DMS153 treated with DMSO at 0.1 percent for 48 hours (cell line): ENCODE data around the gene RCSD1.

Source experiments
- DNase-seq: peaks from one replicate; lab custom pipeline; 2025; ENCODE audit not compliant: unreplicated experiment; lab: John Stamatoyannopoulos, UW

Gene RCSD1

GRCh38 chr1:167683641-167684502 lies 53.8 kb downstream of the RCSD1 start:
- DNase-seq: no peak

- no peak for DNase-seq
Observed at GRCh38 chr1:167685844-167686243, 55.8 kb downstream of the RCSD1 start.

GRCh38 chr1:167687919-167688519 lies 58.0 kb downstream of the RCSD1 start:
- peak; percentile 40 for DNase-seq

- DNase-seq: no peak
Observed at GRCh38 chr1:167689567-167689920, 59.5 kb downstream of the RCSD1 start.

- no peak for DNase-seq
Observed at GRCh38 chr1:167690053-167690452, 60.0 kb downstream of the RCSD1 start.

GRCh38 chr1:167693425-167694045 lies 63.5 kb downstream of the RCSD1 start:
- DNase-seq: no peak

GRCh38 chr1:167694691-167695090 lies 64.7 kb downstream of the RCSD1 start:
- no peak for DNase-seq

GRCh38 chr1:167695147-167695546 lies 65.1 kb downstream of the RCSD1 start:
- no peak for DNase-seq

GRCh38 chr1:167695756-167696561 lies 65.9 kb downstream of the RCSD1 start:
- DNase-seq: no peak

GRCh38 chr1:167697667-167698141 lies 67.7 kb downstream of the RCSD1 start:
- no peak for DNase-seq

- DNase-seq: no peak
Observed at GRCh38 chr1:167698313-167698712, 68.3 kb downstream of the RCSD1 start.

GRCh38 chr1:167701510-167701909 lies 71.5 kb downstream of the RCSD1 start:
- DNase-seq: no peak

GRCh38 chr1:167703557-167703956 lies 73.5 kb downstream of the RCSD1 start:
- no peak for DNase-seq

GRCh38 chr1:167704715-167705114 lies 74.7 kb downstream of the RCSD1 start:
- DNase-seq: no peak

GRCh38 chr1:167705250-167705649 lies 75.2 kb downstream of the RCSD1 start:
- no peak for DNase-seq

- DNase-seq: no peak
Observed at GRCh38 chr1:167706363-167706762, 76.3 kb downstream of the RCSD1 start.

- DNase-seq: no peak
Observed at GRCh38 chr1:167706931-167707877, 77.2 kb downstream of the RCSD1 start.

- DNase-seq: no peak
Observed at GRCh38 chr1:167707942-167708341, 77.9 kb downstream of the RCSD1 start.

GRCh38 chr1:167708940-167709389 lies 78.9 kb downstream of the RCSD1 start:
- DNase-seq: no peak

GRCh38 chr1:167710836-167711235 lies 80.8 kb downstream of the RCSD1 start:
- no peak for DNase-seq
